ENCODE data around the gene PGD.
"Not testable (repeated sequence)": the region's sequence is repeated elsewhere in the genome, so short reads cannot be mapped to it uniquely, and the experiment has no call there.

Gene PGD

DNA sequence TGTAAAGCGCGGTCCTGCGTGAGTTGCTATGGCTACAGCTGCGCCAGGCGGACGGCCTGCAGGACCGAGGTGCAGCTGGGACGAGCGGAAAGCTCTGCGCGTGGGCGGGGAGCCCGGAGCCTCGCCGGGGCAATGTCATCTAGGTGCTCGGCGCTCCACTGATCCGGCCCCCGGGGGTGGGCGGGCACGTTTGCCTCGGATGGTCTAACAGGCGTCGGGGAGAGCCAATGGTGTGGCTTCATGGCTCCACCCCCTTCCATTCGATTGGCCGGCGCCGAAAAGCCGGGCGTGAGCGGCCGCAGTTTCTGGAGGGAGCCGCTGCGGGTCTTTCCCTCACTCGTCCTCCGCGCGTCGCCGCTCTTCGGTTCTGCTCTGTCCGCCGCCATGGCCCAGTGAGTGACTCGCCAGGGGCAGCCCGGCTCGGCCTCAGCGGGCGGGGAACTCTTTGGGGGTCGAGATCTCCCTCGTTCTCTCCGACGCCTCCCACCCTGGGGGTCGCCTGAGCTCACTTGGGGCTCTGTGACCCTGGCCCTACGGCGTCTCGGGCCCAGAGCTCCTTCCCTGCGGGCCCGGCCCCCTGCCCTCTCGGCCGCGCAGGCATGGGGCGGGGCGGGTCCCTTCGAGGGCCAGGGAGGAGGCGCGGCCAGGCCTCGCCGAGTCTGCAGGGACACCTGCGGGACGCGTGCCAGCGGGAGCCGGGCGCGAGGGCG is at the start of gene PGD:
Gene PGD (plus strand): TSS at position 331 of the 710 bp plus-strand sequence. CDS start 54 bp downstream, at position 385.
- peak; percentile 99 for DNase-seq
- in situ Hi-C loops (cut with MboI; ENCODE audit: low pct_unique_long_range_greater_than_20kb, low sequenced_read_pairs): no loop called here

DNA sequence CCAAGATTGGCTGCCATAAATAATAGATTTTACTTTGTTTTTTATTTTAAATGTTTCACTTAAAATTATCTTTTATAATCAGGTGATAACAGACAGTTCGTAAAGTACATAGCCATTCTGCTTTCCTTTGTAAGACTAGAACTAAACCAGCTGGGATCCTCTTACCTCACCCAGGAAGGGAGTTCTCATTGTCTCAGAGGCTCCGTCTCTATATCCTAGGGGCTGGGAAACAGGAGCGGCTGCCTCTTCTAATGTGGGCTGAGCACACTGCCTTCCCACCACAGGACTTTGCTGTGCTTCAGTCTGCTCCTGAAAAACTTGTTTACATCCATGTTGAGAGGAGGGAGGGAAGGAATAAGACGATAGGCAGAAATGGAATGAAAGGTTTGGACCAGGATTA is 45.6 kb upstream of the PGD start:
- no peak for DNase-seq
- in situ Hi-C loops (cut with MboI; ENCODE audit: low pct_unique_long_range_greater_than_20kb, low sequenced_read_pairs): no loop called here

DNA sequence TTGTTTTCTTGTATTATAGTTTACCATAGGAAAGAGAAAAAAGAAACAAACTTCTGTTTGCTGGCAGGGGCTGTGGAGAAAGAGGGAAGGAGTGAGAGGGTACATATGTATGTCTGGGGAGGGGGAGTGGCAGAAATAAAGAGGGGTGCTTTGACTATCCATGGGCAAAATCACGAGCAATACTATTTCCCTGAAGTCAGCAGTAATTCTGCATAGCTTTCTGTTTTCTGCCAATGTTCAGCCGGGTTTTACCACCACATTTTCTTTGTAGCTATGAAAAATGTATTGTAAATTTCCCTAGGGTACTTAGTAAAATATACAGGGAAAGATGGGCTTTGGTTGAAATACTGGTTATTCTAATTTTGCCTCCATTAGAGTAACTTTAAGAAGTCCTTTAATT is 45.2 kb upstream of the PGD start:
- DNase-seq: no peak
- in situ Hi-C loops (cut with MboI; ENCODE audit: low pct_unique_long_range_greater_than_20kb, low sequenced_read_pairs): no loop called here

DNA sequence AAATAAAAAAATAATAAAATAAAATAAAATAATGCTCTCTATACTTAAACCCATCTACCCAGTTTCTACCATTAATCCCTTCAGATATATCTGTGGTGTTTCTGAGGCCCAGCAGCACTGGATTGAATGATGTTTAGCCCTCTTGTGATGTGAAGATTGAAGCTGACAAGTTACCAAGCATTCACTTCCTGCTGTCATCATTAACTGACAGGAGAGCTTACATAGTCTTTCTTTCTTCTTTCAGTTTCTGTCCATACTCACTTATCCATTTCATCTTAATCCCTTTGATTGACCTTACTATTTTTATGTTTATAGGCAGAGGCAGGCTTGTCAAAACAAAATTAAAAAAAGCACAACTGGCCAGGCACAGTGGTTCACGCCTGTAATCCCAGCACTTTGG is 38.8 kb upstream of the PGD start:
- no peak for DNase-seq
- in situ Hi-C loops (cut with MboI; ENCODE audit: low pct_unique_long_range_greater_than_20kb, low sequenced_read_pairs): no loop called here

DNA sequence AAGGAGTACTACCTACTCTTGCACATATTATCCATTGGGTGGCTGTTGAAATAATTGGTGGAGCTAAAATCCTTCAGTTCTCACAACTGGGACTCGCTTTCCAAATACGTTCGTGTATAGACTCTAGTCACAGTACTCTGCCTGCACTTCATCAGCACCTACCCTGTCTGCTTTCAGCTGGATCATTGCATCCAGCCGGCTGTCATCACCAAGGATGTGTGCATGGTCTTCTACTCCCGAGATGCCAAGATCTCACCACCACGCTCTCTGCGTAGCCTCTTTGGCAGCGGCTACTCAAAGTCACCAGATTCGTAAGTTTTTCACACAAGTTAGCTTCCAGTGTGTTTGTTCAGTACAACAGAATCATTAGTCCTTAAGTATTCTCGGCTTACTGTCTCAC is 37.3 kb upstream of the PGD start:
- no peak for DNase-seq
- in situ Hi-C loops (cut with MboI; ENCODE audit: low pct_unique_long_range_greater_than_20kb, low sequenced_read_pairs): no loop called here

DNA sequence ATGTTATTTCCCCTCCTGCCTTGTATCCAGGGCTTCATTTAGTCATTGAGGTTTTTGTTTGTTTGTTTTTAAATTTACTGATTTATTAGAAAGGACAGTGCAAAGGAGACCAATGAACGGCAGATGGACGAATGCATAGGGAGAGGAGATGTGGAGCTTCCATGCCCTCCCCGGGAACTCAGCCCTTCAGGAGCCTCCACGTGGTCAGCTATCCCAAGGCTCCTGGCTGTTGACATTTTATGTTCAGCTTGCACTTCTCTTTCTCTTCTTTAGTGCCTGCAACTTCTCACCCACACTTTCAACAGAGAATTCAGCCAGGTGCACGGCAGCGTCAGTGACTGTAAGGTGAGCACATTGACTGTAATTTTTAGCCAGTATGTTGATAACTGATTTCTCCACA is 30.7 kb upstream of the PGD start:
- in situ Hi-C loops (cut with MboI; ENCODE audit: low pct_unique_long_range_greater_than_20kb, low sequenced_read_pairs): no loop called here
- DNase-seq: no peak

DNA sequence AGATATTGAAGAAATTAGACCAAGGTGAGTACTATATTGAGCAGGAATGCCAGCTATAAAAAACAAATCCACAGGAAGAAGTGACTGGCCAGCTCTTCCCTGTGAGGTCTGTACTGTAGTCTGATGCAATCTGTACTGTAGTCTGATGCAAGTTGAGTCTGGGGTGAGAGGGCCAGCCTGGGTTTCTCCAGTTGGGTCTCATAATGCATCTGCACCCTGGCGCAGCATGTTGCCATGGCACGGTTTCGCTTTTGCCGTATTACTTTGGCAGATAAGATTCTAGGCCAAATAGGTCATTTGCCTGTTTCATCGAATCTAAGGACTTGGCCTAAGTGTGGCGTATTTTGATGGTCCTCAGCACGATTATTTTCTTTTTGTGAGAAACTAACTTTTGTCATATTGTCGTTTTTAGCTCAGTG is 24.4 kb upstream of the PGD start:
- no peak for DNase-seq
- in situ Hi-C loops (cut with MboI; ENCODE audit: low pct_unique_long_range_greater_than_20kb, low sequenced_read_pairs): no loop called here

DNA sequence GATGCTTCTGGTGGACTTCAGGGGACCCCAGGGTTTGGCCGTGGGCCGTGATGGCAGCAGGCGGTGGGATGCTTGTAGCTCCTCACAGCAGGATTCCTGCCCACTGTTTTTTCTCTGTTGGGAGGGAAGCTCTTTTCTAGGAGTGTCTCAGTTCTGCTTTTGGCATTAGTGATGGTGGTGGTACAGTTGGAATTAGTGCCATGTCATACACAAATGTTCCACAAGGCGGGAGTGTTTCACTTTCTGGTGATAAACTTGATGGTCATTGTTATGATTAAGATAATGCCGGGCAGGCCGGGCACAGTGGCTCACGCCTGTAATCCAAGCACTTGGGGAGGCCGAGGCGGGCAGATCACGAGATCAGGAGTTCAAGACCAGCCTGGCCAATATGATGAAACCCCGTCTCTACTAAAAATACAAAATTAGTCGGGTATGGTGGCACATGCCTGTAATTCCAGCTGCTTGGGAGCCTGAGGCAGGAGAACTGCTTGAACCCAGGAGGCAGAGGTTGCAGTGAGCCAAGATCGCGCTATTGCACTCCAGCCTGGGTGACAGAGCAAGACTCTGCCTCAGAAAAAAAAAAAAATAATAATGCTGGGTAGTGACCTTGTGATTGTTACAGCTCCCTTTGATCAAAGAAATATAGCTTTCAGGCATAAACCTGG is 21.4 kb upstream of the PGD start:
- in situ Hi-C loops (cut with MboI; ENCODE audit: low pct_unique_long_range_greater_than_20kb, low sequenced_read_pairs): not testable (repeated sequence)
- peak; percentile 91 for DNase-seq

DNA sequence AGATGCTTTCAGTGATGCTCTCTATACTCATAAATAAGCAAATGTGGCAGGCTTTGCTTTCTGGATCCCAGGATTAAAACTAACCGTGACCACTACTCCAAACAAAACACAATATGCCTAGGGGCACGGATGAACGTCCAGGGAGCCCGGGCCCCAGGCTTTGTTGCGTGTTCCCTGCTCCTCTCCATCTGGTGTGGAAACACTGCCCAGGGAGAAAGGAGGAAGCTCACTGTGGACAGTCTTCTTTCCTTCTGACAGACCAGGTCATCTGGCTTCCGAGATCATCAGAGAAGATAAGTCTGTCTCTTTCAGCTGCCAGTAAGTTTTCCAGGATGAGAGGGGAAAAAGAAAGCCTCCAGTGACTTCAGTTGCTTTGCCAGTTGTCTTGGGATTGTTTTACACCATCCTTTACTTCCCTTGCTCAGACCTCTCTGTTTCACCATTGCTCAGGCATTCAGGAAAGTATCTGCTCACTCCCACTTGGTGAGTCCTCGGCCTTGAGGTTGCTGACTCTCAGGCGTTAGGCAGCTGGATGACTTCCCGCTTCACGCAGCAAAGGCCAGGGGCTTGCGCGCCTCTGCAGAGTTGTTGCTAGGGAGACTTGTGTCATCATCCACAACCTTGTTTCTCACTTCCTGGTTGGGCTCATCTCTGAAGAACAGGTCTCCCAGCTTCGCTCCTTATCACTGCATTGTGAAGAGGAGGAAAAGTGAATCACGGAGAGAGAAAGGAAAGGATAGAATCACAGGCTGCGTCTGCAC is 20.6 kb upstream of the PGD start:
- DNase-seq: peak; percentile 19
- in situ Hi-C loops (cut with MboI; ENCODE audit: low pct_unique_long_range_greater_than_20kb, low sequenced_read_pairs): no loop called here

DNA sequence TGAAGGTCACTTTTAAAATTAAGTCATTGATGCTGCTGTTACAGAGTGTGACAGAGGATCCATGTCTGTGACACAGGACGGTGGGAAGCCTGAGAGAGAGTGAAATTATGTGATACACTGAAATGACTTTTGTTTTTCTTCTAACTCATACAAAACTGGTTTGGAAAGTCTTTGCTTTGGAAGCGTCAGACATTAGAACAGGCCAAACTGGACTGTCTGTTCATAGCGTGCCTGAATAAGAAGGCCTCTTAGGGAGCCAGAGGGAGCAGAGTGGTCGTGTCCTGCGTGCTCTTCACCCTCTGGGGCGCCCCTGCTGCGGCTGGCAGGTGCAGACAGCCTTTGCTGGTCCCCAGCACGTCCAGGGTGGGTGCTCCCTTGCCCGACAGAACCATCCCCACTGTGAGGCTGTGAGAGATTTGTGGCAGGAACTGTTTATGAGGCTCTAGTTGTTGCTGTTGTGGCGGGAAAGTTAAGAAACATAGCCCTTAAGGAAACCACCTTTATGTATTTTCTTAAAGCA is 19.7 kb upstream of the PGD start:
- DNase-seq: no peak
- in situ Hi-C loops (cut with MboI; ENCODE audit: low pct_unique_long_range_greater_than_20kb, low sequenced_read_pairs): no loop called here

DNA sequence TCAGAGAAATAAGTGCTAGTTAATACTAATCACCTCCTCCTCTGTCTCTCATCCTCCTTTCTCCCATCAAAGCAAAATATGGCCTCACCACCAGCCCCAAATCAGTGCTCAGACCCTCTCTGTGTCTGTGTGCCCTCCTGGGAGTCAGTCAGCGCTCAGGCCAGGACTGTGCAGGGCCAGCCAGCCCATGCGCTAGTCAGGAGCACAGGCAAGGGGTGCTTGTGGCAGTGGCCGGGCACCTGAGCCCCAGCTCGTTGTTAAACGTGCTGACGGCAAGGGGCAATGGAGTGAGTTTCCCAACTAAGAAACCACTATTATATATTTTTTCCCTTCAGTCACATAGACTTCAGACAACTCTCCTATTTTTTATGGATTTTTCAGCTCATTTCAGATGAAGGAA is 19.2 kb upstream of the PGD start:
- no peak for DNase-seq
- in situ Hi-C loops (cut with MboI; ENCODE audit: low pct_unique_long_range_greater_than_20kb, low sequenced_read_pairs): no loop called here

DNA sequence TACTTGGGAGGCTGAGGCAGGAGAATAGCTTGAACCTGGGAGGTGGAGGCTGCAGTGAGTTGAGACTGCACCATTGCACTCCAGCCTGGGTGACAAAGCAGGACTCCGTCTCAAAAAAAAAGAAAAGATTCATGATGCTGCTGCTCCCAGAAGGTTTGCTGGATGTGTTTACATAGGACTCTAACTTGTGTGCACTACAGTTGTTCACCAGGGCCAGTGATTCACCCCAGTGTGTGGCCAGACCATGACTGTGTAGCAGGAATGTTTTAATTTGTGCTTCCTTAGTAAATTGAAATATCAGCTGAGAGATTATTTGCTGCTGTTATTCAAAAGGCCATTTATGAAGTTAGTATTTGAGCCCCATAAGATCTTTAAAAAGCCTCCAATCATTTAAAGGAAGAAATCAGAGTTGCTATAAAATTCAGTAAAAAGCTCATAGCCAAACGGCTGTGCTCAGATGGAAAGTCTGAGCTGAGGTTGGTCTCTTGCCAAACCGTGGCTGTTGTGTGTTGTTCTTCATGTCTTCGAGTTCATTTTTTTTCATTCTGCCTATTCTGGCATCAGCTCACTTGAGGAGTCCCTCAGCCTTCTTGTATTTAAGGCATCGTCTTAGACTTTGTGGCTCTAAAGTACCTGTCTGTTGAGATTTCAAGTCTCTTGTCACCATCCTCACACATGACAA is 18.1 kb upstream of the PGD start:
- no peak for DNase-seq

DNA sequence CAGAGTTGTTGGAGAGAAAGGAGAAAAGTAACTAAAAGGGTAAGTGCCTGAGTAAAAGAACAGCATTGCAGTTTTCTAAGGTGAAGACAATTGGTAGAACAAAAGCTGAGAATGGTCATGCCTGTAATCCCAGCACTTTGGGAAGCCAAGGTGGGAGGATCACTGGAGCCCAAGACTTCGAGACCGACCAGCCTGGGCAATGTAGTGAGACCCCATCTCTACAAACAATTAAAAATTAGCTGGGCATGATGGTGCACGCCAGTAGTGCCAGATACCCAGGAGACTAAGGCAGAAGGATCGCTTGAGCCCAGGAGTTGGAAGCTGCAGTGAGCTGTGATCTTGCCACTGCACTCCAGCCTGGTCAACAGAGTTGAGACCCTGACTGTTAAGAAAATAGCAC is 15.2 kb upstream of the PGD start:
- in situ Hi-C loops (cut with MboI; ENCODE audit: low pct_unique_long_range_greater_than_20kb, low sequenced_read_pairs): no loop called here
- no peak for DNase-seq

More for the DNA sequence above, 18.1 kb upstream of the PGD start:
- in situ Hi-C loops (cut with MboI; ENCODE audit: low pct_unique_long_range_greater_than_20kb, low sequenced_read_pairs): no loop called here

DNA sequence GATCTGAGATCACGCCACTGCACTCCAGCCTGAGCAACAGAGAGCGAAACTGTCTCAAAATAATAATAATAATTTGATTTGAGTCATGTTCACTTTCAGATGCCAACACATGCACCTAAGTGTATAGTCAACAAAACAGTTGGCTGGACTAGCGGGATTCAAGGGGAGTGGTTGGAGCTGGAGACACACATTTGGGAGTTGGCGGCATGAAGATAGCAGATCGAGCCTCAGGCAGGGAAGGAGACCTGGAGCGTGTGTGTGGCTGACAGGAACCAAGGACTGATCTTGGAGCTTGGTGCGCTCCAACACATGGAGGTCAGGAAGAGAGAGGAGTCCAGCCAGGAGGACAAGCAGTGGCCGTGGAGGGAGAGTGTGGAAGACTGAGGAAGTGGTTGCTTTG is 14.6 kb upstream of the PGD start:
- in situ Hi-C loops (cut with MboI; ENCODE audit: low pct_unique_long_range_greater_than_20kb, low sequenced_read_pairs): no loop called here
- DNase-seq: no peak

DNA sequence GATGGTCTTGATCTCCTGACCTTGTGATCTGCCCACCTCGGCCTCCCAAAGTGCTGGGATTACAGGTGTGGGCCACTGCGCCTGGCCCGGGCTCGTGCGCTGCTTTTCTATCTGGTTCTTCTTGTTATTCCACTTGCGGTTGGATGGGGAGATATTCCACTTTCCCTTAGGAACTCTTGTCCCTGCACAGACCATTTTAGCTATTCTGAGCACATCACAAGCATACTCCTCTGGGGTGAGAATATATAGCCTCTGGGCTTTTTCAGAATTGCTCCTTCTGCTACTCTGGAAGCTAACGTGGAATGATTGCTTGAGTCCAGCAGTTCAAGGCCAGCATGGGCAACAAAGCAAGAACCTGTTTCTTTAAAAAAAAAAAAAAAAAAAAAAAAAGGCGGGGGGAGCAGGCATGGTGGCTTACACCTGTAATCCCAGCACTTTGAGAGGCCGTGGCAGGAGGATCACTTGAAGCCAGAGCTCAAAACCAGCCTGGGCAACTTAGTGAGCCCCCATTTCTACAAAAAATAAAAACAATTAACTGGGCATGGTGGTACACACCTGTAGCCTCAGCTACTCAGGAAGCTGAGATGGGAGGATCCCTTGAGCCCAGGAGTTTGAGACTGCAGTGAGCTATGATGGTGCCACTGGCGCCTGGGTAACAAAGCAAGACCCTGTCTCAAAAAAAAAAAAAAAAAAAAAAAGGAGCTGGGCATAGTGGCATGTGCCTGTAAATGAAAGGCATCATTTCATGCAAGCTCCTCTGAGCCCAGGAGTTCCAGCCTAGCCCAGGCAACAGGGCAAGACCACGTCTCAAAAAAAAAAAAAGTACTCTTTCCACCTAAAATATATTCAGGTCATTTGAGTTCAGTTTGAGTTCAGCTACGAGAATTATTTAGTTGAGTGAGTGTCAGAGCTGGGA is 11.8 kb upstream of the PGD start:
- DNase-seq: no peak
- in situ Hi-C loops (cut with MboI; ENCODE audit: low pct_unique_long_range_greater_than_20kb, low sequenced_read_pairs): no loop called here

DNA sequence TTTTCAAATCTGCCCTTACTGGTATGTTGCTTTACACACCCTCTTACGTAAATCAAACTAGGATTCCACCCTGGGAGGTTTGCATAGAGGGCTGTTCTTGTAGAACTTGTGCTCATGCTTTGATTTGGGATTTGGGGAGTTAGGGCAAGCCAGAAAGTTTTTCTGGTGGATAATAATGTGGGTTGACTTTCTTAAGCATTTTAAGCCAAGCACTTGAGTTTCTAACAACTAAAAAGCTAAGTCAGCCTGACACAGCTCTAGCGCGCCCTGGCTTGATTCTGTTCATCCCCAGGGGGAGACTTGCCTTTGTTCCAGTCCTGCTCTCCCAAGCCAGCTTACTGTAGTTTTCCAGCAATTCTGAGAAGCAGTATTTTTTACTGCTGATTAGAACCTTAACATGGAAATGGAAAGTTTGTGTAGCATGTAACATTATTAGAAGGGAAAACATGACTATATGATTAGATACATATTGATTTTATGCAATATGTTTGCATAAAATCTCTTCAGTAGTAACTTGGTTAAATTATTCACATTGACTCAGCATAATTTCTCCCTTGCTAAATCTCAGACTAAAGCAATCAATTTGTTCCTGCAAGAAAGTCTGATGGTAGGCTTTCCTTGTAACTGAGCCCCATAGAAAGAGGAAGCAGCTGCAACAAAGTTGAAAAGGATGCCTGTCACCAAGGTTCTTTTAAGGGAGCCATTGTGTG is 11.0 kb upstream of the PGD start:
- peak; percentile 79 for DNase-seq

DNA sequence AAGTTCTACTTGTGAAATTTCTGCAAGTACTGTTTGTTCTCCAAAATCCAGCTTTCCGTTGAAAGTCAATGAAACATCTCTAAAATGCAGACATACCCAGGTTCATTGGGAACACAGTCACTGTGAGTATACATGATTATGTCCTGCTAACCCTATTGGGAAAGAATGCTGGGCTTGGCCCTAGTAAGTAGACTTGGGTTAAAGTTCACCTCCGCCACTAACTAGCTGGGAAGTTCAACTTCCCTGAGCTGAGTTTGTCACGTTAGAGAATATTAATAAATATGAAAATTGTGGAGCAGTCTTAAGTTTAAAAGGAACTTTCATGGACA is 10.5 kb upstream of the PGD start:
- in situ Hi-C loops (cut with MboI; ENCODE audit: low pct_unique_long_range_greater_than_20kb, low sequenced_read_pairs): no loop called here

More for the DNA sequence above, 11.0 kb upstream of the PGD start:
- in situ Hi-C loops (cut with MboI; ENCODE audit: low pct_unique_long_range_greater_than_20kb, low sequenced_read_pairs): no loop called here

More for the DNA sequence above, 10.5 kb upstream of the PGD start:
- DNase-seq: no peak
